LNCaP clone FGC (cell line): ENCODE results near the gene ODAD4.

Experiments
- DNase-seq: peaks from one replicate; pipeline ENCODE4 v3.0.0-alpha.2; 2011; ENCODE audit warnings: low read depth
- H3K4me3 ChIP-seq: 2 replicates; pipeline ENCODE4 v1.5.1; 2011; ENCODE audit warnings: mild to moderate bottlenecking, low read depth, low read length, control low read depth
- CTCF ChIP-seq: IDR thresholded peaks from 2 replicates; pipeline ENCODE4 v1.5.1; 2012; ENCODE audit warnings: mild to moderate bottlenecking; ENCODE audit not compliant: control insufficient read depth, insufficient read depth; ENCODE audit errors: extremely low read depth

The ODAD4 gene

GRCh38 chr17:41913798-41914197, 16.6 kb upstream of the ODAD4 start:
- no peak for DNase-seq
- 0 out of 2 replicates have a peak, but pooled peaks have one; percentile 6 for TF ChIP-seq CTCF
- H3K4me3 ChIP-seq: no peak overlapping the region

- H3K4me3 ChIP-seq: no peak overlapping the region
- no peak for TF ChIP-seq CTCF
- no peak for DNase-seq
Measured at GRCh38 chr17:41914358-41914766, 16.1 kb upstream of the ODAD4 start.

- no peak for DNase-seq
- no peak overlapping the region for H3K4me3 ChIP-seq
- TF ChIP-seq CTCF: no peak
Measured at GRCh38 chr17:41915020-41915419, 15.4 kb upstream of the ODAD4 start.

- DNase-seq: no peak
- TF ChIP-seq CTCF: no peak
- peak overlapping the region; percentile 0; the same call in 1 of the 2 replicates for H3K4me3 ChIP-seq
Measured at GRCh38 chr17:41915566-41915965, 14.9 kb upstream of the ODAD4 start.

- DNase-seq: peak; percentile 81
- no peak for TF ChIP-seq CTCF
- peak overlapping the region; percentile 99 for H3K4me3 ChIP-seq
Measured at GRCh38 chr17:41917192-41917591, 13.2 kb upstream of the ODAD4 start.

- no peak for DNase-seq
- no peak for TF ChIP-seq CTCF
- H3K4me3 ChIP-seq: peak overlapping the region; percentile 99
Measured at GRCh38 chr17:41917679-41918313, 12.6 kb upstream of the ODAD4 start.
